ENCODE results near the gene PARP8. TPM values are rescaled to one million over a fixed set of nuclear protein-coding genes. Genes with fewer than 3 reads are reported as not detected.

Gene PARP8
- total RNA-seq, 4 donors from 2014 or later: 6.5 to 25.2 (median 12.3) TPM

DNA sequence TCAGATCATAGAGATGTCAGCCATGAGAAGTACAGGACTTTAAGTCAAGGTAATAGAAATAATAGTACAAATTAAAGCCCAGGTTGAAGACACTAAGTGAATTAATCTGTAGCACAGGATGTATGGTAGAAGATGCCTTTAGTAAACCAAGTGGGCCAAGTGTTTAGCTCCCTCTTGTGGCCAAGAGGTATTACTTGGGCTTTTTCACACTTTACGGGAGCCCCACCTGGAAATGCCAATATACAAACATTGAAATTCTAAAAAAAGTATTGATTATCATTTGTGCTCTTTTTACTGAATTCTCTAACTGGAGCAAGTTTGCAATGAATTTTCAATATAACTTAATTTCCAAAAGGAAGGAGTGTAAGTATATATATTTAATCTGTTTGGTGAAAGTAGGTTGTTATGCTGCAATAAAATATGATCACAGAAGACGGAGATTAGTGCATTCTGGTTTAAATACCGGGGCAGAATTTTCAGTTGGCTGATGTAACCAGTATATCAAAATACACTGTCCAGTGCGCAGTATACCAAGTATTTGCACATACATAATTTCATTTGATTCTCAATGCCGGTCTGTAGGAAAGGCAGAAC, 84.7 kb downstream of the PARP8 start:
- Histone ChIP-seq H3K36me3 (no peaks in the 10 kb centered on the region), H3K9me3 (no peaks in the 10 kb centered on the region), H3K4me1 (peaks cover 0 to 12% (median 0%) of the 10 kb centered on the region in 3 donors), H3K27me3 (no peaks in the 10 kb centered on the region), H3K4me3 (no peak overlapping the region), H3K27ac (no peak overlapping the region)
- DNase-seq: no peak
- intact Hi-C loops (cut with DNase I): no loop called here
- 63 to 64% methylated on average over 5 of the region's 5 CpGs for WGBS, 2 donors
- peak; percentile 66 to 74 (median 72) for TF ChIP-seq CTCF (IDR thresholded peaks at IDR 0.05)
- TF ChIP-seq POLR2A (IDR thresholded peaks at IDR 0.05): no peak

DNA sequence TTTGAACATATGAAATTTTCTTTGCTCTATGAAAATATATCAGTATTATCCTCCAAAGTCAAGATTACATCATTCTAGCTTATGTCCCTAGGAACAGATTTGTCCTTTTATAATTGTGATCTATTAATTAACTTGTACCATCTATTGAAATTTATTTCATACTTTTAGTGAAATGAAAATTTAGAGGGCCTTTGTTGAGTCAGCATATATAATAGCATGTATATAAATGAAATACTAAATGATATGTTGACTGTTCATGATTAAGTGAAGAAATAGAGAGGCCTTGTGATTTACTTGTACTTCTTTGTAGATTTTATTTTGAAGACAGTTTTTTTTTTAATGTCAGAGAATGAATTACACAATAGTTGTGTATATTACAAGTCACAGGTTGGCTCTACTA, 86.4 kb downstream of the PARP8 start:
- no peak for TF ChIP-seq CTCF (IDR thresholded peaks at IDR 0.05)
- TF ChIP-seq POLR2A (IDR thresholded peaks at IDR 0.05): no peak
- Histone ChIP-seq H3K27ac (no peak overlapping the region), H3K4me1 (peaks cover 0 to 5% (median 0%) of the 10 kb centered on the region in 3 donors), H3K27me3 (no peaks in the 10 kb centered on the region), H3K9me3 (no peaks in the 10 kb centered on the region), H3K36me3 (no peaks in the 10 kb centered on the region), H3K4me3 (no peak overlapping the region)
- intact Hi-C loops (cut with DNase I): no loop called here
- DNase-seq: no peak

DNA sequence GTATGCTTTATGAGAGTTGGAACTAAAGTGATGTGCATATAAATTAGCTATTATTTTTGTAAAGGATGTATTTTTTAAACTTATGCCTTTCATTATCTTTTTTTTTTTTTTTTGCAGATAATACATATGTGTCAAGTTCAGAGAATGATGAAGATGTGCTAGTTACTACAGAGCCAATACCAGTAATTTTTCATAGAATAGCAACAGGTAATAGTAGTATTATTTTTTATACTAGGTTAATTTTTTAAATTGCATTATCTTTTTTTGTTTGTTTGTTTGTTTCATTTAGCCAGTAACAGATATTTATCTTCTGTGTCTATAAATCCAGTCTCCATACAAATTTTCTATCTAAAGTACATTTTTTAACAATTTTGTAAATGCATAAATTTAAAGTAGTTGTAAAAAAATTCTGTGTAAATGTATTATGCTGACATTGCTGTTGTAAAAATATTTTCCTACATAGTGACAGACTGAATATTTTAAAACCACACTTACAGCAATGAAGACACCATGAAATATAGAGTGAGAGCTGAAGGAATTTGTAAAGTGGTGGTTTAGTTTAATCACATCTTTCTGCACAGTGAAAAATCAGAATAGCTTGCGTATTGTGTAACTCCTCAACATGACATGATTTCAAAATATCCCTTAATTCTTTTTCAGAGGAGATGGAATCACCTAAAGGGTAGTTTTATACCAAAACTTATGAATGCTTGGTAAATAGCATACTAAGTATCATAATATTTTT, 93.3 kb downstream of the PARP8 start:
- no peaks in the 10 kb centered on the region for H3K9me3 ChIP-seq
- no peak overlapping the region for H3K4me3 ChIP-seq
- no peaks in the 10 kb centered on the region for H3K27me3 ChIP-seq
- 91 to 100% methylated on average over 1 of the region's 1 CpG for WGBS, 2 donors
- H3K27ac ChIP-seq: no peak overlapping the region
- intact Hi-C loops (cut with DNase I): no loop called here
- H3K4me1 ChIP-seq: no peaks in the 10 kb centered on the region
- H3K36me3 ChIP-seq: peaks cover 0 to 40% (median 0%) of the 10 kb centered on the region in 3 donors
- DNase-seq: no peak
- TF ChIP-seq CTCF (IDR thresholded peaks at IDR 0.05) (no peak), POLR2A (IDR thresholded peaks at IDR 0.05) (no peak)

DNA sequence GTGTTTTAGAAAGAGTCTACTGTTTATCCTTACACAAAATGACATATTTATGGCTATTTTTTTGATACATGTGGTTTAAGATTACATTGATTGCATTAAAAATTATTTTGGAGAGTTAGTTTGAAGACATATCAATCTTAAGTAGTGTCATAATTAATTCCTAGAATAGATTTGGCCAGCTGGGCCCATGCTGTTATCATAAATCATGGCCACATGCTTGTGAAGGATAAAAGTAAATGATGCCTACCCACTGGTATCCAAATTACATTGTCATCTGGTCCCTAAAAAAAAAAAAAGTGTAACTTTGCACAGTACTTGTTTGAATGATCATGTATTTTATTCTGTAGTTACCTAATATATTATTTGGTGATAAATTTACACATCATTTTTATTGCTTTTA, 96.9 kb downstream of the PARP8 start:
- Histone ChIP-seq H3K27ac (no peak overlapping the region), H3K9me3 (no peaks in the 10 kb centered on the region), H3K27me3 (no peaks in the 10 kb centered on the region), H3K4me1 (no peaks in the 10 kb centered on the region), H3K36me3 (peaks cover 0 to 55% (median 0%) of the 10 kb centered on the region in 3 donors), H3K4me3 (no peak overlapping the region)
- TF ChIP-seq CTCF (IDR thresholded peaks at IDR 0.05) (no peak), POLR2A (IDR thresholded peaks at IDR 0.05) (no peak)
- intact Hi-C loops (cut with DNase I): no loop called here
- DNase-seq: no peak

DNA sequence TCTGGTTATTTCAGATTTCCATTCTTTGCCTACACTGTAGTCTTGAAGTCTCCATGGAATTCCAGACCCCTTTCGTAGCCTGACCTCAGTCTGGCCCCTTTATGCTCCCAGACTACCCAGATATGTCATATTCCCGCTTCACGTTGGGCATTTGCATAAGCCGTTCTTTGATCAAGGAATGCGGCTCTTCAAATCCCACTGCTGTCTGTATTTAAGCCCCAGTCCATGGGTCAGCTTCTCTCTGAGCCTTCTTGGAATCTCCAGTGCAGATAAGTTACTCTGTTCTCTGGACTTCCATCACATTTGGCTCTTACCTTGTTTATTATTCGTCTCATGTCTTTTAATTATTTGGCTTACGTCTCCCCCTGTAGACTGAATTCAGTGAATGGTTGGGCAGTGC, 97.4 kb downstream of the PARP8 start:
- Histone ChIP-seq H3K4me3 (no peak overlapping the region), H3K27me3 (no peaks in the 10 kb centered on the region), H3K36me3 (peaks cover 0 to 60% (median 0%) of the 10 kb centered on the region in 3 donors), H3K4me1 (no peaks in the 10 kb centered on the region), H3K27ac (no peak overlapping the region), H3K9me3 (no peaks in the 10 kb centered on the region)
- WGBS, 2 donors: 92 to 96% methylated on average over 7 of the region's 7 CpGs
- TF ChIP-seq CTCF (IDR thresholded peaks at IDR 0.05) (no peak), POLR2A (IDR thresholded peaks at IDR 0.05) (no peak)
- intact Hi-C loops (cut with DNase I): no loop called here
- DNase-seq: no peak
